Astrocyte of the cerebellum (primary cell): Measurements from ENCODE around the gene OSTF1.
A peak's percentile ranks its signal among the peaks of the same experiment; 100 is the strongest.

Experiments used
- DNase-seq: peaks from one replicate; pipeline ENCODE4 v3.0.0-alpha.2; 2011; ENCODE audit warnings: low read depth
- H3K4me3 ChIP-seq: 2 replicates; pipeline ENCODE4 v1.5.1; 2011; ENCODE audit warnings: mild to moderate bottlenecking, low read depth, low read length, moderate library complexity
- in situ Hi-C: cut with HindIII; loops from 2 replicates; pipeline ENCODE4 v1.10.0; 2017; ENCODE audit warnings: low sequenced_read_pairs
- TF ChIP-seq, protein P1 (sequence below): IDR thresholded peaks from 2 replicates; pipeline ENCODE4 v1.5.1; 2012; ENCODE audit warnings: low read length, low read depth, moderate library complexity, mild to moderate bottlenecking; ENCODE audit errors: missing control alignments

The OSTF1 gene

DNA sequence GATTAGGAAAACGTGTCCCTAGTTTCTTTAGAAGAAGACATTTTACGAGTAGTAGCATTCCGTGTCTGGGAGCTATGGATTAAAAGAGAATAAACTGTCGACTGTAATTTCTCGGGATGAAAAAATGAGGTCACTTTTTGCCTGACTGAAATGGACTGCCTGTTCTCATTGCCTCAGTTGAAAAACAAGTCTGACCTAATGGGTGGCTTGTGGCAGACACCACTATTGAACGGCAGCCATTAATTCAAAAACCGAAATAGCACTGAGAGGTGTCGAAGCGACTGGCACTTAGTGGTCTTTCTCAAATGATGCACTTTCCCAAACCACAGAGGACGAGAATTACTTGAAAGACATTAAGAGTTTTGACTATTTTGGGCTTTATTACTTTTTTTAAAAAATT, 35.4 kb downstream of the OSTF1 start:
- H3K4me3 ChIP-seq: no peak overlapping the region
- TF ChIP-seq, protein P1, sequence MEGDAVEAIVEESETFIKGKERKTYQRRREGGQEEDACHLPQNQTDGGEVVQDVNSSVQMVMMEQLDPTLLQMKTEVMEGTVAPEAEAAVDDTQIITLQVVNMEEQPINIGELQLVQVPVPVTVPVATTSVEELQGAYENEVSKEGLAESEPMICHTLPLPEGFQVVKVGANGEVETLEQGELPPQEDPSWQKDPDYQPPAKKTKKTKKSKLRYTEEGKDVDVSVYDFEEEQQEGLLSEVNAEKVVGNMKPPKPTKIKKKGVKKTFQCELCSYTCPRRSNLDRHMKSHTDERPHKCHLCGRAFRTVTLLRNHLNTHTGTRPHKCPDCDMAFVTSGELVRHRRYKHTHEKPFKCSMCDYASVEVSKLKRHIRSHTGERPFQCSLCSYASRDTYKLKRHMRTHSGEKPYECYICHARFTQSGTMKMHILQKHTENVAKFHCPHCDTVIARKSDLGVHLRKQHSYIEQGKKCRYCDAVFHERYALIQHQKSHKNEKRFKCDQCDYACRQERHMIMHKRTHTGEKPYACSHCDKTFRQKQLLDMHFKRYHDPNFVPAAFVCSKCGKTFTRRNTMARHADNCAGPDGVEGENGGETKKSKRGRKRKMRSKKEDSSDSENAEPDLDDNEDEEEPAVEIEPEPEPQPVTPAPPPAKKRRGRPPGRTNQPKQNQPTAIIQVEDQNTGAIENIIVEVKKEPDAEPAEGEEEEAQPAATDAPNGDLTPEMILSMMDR: no peak
- DNase-seq: no peak
- in situ Hi-C loops: no loop called here

DNA sequence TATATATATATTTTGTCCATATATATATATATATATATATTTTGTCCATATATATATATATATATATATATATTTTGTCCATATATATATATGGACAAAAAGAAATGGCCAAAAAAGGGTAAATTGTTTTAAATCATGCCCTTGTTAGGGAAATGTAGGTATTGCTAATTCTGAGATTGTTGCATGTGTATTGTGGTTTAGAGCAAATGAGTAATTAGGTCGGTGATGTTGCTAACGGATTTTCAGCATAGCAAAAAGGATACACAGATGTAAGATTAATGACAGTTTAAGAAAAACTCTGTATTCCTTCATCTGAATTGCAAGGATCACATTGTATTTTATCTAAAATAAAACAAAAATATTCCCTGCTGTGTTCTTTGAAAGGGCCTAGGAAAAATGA, 40.2 kb downstream of the OSTF1 start:
- in situ Hi-C loops: no loop called here
- DNase-seq: no peak
- TF ChIP-seq, protein P1: no peak
- no peak overlapping the region for H3K4me3 ChIP-seq

DNA sequence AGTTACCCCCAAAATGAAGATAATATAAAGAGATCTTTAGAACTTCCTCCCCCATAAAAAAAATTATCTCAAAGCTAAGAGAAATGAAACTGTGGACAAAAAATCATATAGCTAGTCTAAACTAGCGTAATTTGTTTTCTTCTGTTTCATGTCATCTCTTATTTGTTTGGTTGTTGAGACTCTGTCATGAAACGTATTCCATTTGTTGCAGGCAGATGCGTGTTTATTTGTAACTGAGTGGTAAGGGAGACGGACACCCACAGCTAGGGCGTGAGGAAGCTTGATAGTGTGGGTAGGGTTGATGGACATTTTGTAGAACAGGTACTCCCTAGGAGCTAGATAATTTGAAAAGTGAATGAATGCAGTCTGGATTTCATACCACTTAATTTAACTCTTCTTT, 41.9 kb downstream of the OSTF1 start:
- no peak for DNase-seq
- in situ Hi-C loops: no loop called here
- TF ChIP-seq, protein P1: no peak
- no peak overlapping the region for H3K4me3 ChIP-seq

DNA sequence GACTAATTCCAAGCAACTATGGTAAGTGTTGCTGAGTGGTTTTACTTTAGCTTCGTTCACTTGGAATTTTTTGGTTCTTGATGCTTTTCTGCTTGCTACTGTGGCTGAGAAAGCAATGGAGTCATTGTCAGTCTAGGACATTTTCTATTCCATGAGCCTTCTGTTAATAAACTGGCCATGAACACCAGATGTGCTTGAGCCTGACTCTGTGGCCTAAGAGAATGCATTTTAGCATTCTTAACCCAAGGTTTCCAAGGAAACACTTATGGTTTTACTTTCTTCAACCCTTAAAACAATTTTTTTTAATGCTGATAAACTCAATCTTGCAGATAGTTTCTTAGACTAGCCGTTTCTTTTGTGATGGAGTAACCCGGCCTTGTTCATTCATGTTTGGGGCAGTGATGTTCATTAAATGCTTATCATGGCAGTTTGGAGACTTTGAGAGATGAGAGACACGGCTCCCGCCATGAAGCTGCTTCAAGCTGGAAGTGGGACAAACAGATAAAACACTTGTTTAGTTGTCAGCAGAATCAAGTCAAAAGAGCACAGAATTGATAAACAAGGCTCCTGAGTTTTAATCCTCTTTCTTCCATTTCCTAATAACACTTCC, 42.4 kb downstream of the OSTF1 start:
- peak; percentile 16 for DNase-seq
- no peak overlapping the region for H3K4me3 ChIP-seq
- in situ Hi-C loops: no loop called here
- TF ChIP-seq, protein P1: no peak

DNA sequence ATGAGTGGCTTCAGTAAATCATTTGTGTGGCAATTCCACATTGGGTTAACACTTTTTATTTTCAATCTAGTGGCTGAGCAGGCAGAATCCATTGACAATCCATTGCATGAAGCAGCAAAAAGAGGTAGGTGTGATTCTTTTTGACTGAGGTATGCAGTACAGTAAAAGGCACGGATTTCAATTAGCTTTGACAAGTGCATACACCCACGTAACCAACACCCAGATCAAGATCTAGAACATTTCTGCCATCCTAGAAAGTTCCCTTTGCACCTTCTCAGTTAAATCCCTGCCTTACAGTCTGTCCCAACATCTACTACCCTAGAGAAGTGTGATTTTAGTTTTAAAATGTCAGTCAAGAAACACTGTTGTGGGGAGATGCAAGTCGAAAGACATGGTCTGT, 43.4 kb downstream of the OSTF1 start:
- in situ Hi-C loops: no loop called here
- TF ChIP-seq, protein P1: no peak
- H3K4me3 ChIP-seq: no peak overlapping the region
- DNase-seq: no peak

DNA sequence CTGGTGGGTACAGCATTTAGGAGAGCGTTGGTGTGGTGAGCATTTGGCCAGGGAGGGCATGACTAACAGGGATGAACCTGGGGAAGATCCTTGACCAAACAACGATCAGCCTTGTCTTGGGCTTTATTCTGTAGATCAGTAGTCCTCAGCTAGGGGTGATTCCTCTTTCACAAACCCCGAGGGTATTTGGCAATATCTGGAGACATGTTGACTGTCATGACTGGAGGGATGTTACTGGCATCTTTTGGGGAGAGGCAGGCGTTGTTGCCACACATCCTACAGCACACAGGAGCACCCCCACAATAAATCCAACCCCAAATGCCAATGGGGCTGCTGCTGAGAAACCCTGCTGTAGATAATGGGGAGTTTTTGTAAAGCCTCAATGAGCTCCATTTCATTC, 43.9 kb downstream of the OSTF1 start:
- no peak overlapping the region for H3K4me3 ChIP-seq
- TF ChIP-seq, protein P1: no peak
- in situ Hi-C loops: no loop called here
- no peak for DNase-seq
